ENCODE data around the gene AARS1. TPM values are rescaled to one million over a fixed set of nuclear protein-coding genes. Genes with fewer than 3 reads are reported as not detected.

Gene AARS1
- total and polyA plus RNA-seq, 2 donors (not counting 3 experiments of a cell fraction or from before 2014, with no cell fraction given), result 71.3 to 110 TPM

- no peaks in the 10 kb centered on the region for H3K27me3 ChIP-seq (ENCODE audit: control insufficient read depth in 2 of 2, insufficient read depth in 2 of 2, low read length in 2 of 2)
- H3K27ac ChIP-seq (ENCODE audit: insufficient read depth, low read depth, low read length), result no peak overlapping the region
- intact Hi-C loops (cut with micrococcal nuclease) (no loop called here), dilution Hi-C loops (cut with MboI; ENCODE audit: extremely low pct_ligation_motif_present, low sequenced_read_pairs) (no loop called here)
- ChIA-PET POLR2A (no interaction called here), CTCF (interaction anchor here (1.0 to 2.4 kb wide), 5 partner anchors 11 to 67 kb away, joined by 3 to 8 read pairs (median 3); partner anchors contain the start of gene DDX19B)
- H3K4me3 ChIP-seq (replicated peaks in 1 of 3; ENCODE audit: insufficient read depth in 1 of 3, low read depth in 1 of 3, low read length in 3 of 3), result no peak overlapping the region
- no peak overlapping the region for H2AFZ ChIP-seq (ENCODE audit: low read depth, low read length)
- no peaks in the 10 kb centered on the region for H3K9me1 ChIP-seq (replicated peaks; ENCODE audit: control insufficient read depth, extremely low read depth, insufficient read depth, low read length)
- DNase-seq (ENCODE audit: low read depth, low spot score) (peak; percentile 61), FAIRE-seq (peak; percentile 62)
- H3K9me3 ChIP-seq (replicated peaks; ENCODE audit: control insufficient read depth, insufficient read depth, low read length), result no peaks in the 10 kb centered on the region
- TF ChIP-seq FOS (IDR thresholded peaks at IDR 0.05; ENCODE audit: borderline replicate concordance, insufficient read depth, low read length), result no peak
- TF ChIP-seq POLR2AphosphoS5 (IDR thresholded peaks at IDR 0.05; ENCODE audit: insufficient read depth, low read depth, low read length), result no peak
- no peak for TF ChIP-seq MYC (IDR thresholded peaks at IDR 0.05; ENCODE audit: low read depth, low read length)
- no peaks in the 10 kb centered on the region for H3K79me2 ChIP-seq (ENCODE audit: control insufficient read depth, insufficient read depth, low read length)
- H3K4me1 ChIP-seq (ENCODE audit: control insufficient read depth, extremely low read depth, insufficient read depth, low read length), result peaks cover 5% of the 10 kb centered on the region
- no peak overlapping the region for H3K4me2 ChIP-seq (ENCODE audit: insufficient read depth, low read length)
- H3K9ac ChIP-seq (replicated peaks; ENCODE audit: extremely low read depth, insufficient read depth, low read length), result no peak overlapping the region
- BruUV-seq (replicated peaks), result no TSS peak
- no peaks in the 10 kb centered on the region for H4K20me1 ChIP-seq (replicated peaks; ENCODE audit: control insufficient read depth, extremely low read depth, insufficient read depth, low read length)
- peaks cover 0 to 12% of the 10 kb centered on the region in 2 experiments for H3K36me3 ChIP-seq (ENCODE audit: control insufficient read depth in 2 of 2, extremely low read depth in 1 of 2, insufficient read depth in 2 of 2, low read length in 2 of 2)
These were observed 35.9 kb upstream of the AARS1 start for GRCh38 chr16:70324998-70325747.

- Histone ChIP-seq H3K4me3 (replicated peaks in 1 of 3; ENCODE audit: insufficient read depth in 1 of 3, low read depth in 1 of 3, low read length in 3 of 3) (no peak overlapping the region), H3K9ac (replicated peaks; ENCODE audit: extremely low read depth, insufficient read depth, low read length) (no peak overlapping the region), H3K4me1 (ENCODE audit: control insufficient read depth, extremely low read depth, insufficient read depth, low read length) (peaks cover under 1% of the 10 kb centered on the region), H3K79me2 (ENCODE audit: control insufficient read depth, insufficient read depth, low read length) (no peaks in the 10 kb centered on the region), H3K27ac (ENCODE audit: insufficient read depth, low read depth, low read length) (no peak overlapping the region), H3K36me3 (ENCODE audit: control insufficient read depth in 2 of 2, extremely low read depth in 1 of 2, insufficient read depth in 2 of 2, low read length in 2 of 2) (peaks cover 0 to 14% of the 10 kb centered on the region in 2 experiments), H3K27me3 (ENCODE audit: control insufficient read depth in 2 of 2, insufficient read depth in 2 of 2, low read length in 2 of 2) (no peaks in the 10 kb centered on the region), H4K20me1 (replicated peaks; ENCODE audit: control insufficient read depth, extremely low read depth, insufficient read depth, low read length) (no peaks in the 10 kb centered on the region), H3K4me2 (ENCODE audit: insufficient read depth, low read length) (no peak overlapping the region), H3K9me3 (replicated peaks; ENCODE audit: control insufficient read depth, insufficient read depth, low read length) (no peaks in the 10 kb centered on the region), H3K9me1 (replicated peaks; ENCODE audit: control insufficient read depth, extremely low read depth, insufficient read depth, low read length) (no peaks in the 10 kb centered on the region), H2AFZ (ENCODE audit: low read depth, low read length) (no peak overlapping the region)
- DNase-seq (ENCODE audit: low read depth, low spot score) (no peak), FAIRE-seq (no peak)
- BruUV-seq (replicated peaks), result no TSS peak
- TF ChIP-seq MYC (IDR thresholded peaks at IDR 0.05; ENCODE audit: low read depth, low read length) (no peak), POLR2AphosphoS5 (IDR thresholded peaks at IDR 0.05; ENCODE audit: insufficient read depth, low read depth, low read length) (no peak), FOS (IDR thresholded peaks at IDR 0.05; ENCODE audit: borderline replicate concordance, insufficient read depth, low read length) (no peak), MAX (IDR thresholded peaks at IDR 0.05; ENCODE audit: insufficient read depth, insufficient read length) (no peak), POLR2A (IDR thresholded peaks at IDR 0.05; ENCODE audit: low read depth, low read length) (no peak), CTCF (IDR thresholded peaks at IDR 0.05; ENCODE audit: extremely low read depth in 1 of 2, insufficient read depth in 1 of 2, low read depth in 1 of 2, low read length in 2 of 2) (no peak), GATA2 (IDR thresholded peaks at IDR 0.05; ENCODE audit: insufficient read depth, insufficient read length, low read depth, low read length) (no peak), JUN (IDR thresholded peaks at IDR 0.05; ENCODE audit: borderline replicate concordance, insufficient read depth, insufficient read length, low read depth) (no peak), EZH2 (IDR thresholded peaks at IDR 0.05; ENCODE audit: borderline replicate concordance, low read depth, low read length, severe bottlenecking) (no peak)
- intact Hi-C loops (cut with micrococcal nuclease) (no loop called here), dilution Hi-C loops (cut with MboI; ENCODE audit: extremely low pct_ligation_motif_present, low sequenced_read_pairs) (no loop called here)
- POLR2A ChIA-PET, result no interaction called here
- CTCF ChIA-PET, result interaction anchor here (2.3 kb wide), 1 partner anchor 11 kb away, joined by 6 read pairs; no protein-coding TSS in a partner anchor
These were observed 30.8 kb upstream of the AARS1 start for GRCh38 chr16:70320121-70320520.

All from endothelial cell of umbilical vein (primary cell).